A549 (cell line): Measurements from ENCODE around the gene FAM131B. TPM values are rescaled to one million over a fixed set of nuclear protein-coding genes. Genes with fewer than 3 reads are reported as not detected.

Experiments used
- ATAC-seq, 2 experiments: fragments of 200-7000 bp in 1 of 2; fragments of >200 bp in 1 of 2; cut with Nextera tagmentation in 1 of 2; cut with Tn5 transposase in 1 of 2; 3 replicates each; pipeline versions ENCODE4 v1.8.0 to v1.9.1; 2018 to 2020; ENCODE audit warnings: mild to moderate bottlenecking in 1 of 2, moderate library complexity in 1 of 2
- CTCF ChIA-PET: fragments of 300-600 bp; sonication (Branson Sonifier 250); formaldehyde crosslinking; extraction: SDS; loops from one replicate; lab custom pipeline; 2021; ENCODE audit warnings: antibody characterized with exemption, inconsistent platforms; lab: Yijun Ruan, JAX
- POLR2A ChIA-PET: fragments of 350-600 bp; formaldehyde crosslinking; extraction: SDS; loops from one replicate; lab custom pipeline; 2021; ENCODE audit warnings: antibody characterized with exemption, inconsistent platforms; lab: Yijun Ruan, JAX
- DNase-seq, 2 experiments: peaks; one replicate each; pipeline versions ENCODE4 v3.0.0 to v3.0.0-alpha.2; 2011 to 2016; ENCODE audit warnings: low read depth in 1 of 2, low spot score in 1 of 2
- FAIRE-seq: peaks from 2 replicates; lab custom pipeline; 2011; peaks lifted over from hg19 to GRCh38; lab: Jason Lieb, UNC
- H3K27ac ChIP-seq, 2 experiments: fragments of >200 bp; sonication (Bioruptor Twin); formaldehyde crosslinking; 3 replicates each; pipeline ENCODE4 v1.5.1; 2016 to 2017
- H3K4me1 ChIP-seq: fragments of >200 bp; sonication (Bioruptor Twin); formaldehyde crosslinking; 3 replicates; pipeline ENCODE4 v1.6.1; 2016
- H3K4me2 ChIP-seq: fragments of >200 bp; sonication (Bioruptor Twin); formaldehyde crosslinking; 3 replicates; pipeline ENCODE4 v1.6.1; 2016
- H3K4me3 ChIP-seq: fragments of >200 bp; sonication (Bioruptor Twin); formaldehyde crosslinking; 3 replicates; pipeline ENCODE4 v1.5.1; 2016
- H3K9me3 ChIP-seq: fragments of >200 bp; sonication (Bioruptor Twin); formaldehyde crosslinking; 3 replicates; pipeline ENCODE4 v1.6.1; 2016
- CBX8 ChIP-seq: fragments of 200-600 bp; sonication (generic); IDR thresholded peaks from 2 replicates; pipeline ENCODE4 v1.6.1; 2016
- CHD2 ChIP-seq: fragments of 150-350 bp; IDR thresholded peaks from 2 replicates; pipeline ENCODE4 v1.6.1; 2014; ENCODE audit warnings: low read length; ENCODE audit not compliant: partially characterized antibody
- ESRRA ChIP-seq: fragments of 150-350 bp; IDR thresholded peaks from 2 replicates; pipeline ENCODE4 v1.6.1; 2014; ENCODE audit warnings: mild to moderate bottlenecking, low read length, borderline replicate concordance
- FOSB ChIP-seq: fragments of 250-450 bp; sonication (Bioruptor Pico); IDR thresholded peaks from 2 replicates; pipeline ENCODE4 v1.5.0; 2020; ENCODE audit warnings: mild to moderate bottlenecking, moderate library complexity
- FOSL2 ChIP-seq, 2 experiments: fragments of 450-650 bp in 1 of 2; fragments of >200 bp in 1 of 2; sonication (Bioruptor Twin) in 1 of 2; formaldehyde crosslinking; IDR thresholded peaks; 2 replicates each; pipeline versions ENCODE4 v1.5.0 to v1.6.1; 2016 to 2020; ENCODE audit warnings: mild to moderate bottlenecking in 1 of 2, moderate library complexity in 1 of 2
- HDAC2 ChIP-seq: fragments of 200-600 bp; sonication (generic); IDR thresholded peaks from 2 replicates; pipeline ENCODE4 v1.6.1; 2016
- JUN ChIP-seq, 2 experiments: fragments of >200 bp; sonication (Bioruptor Twin); formaldehyde crosslinking; IDR thresholded peaks; 2 replicates in 1 of 2; 3 replicates in 1 of 2; pipeline ENCODE4 v1.6.1; 2016 to 2017
- NR3C1 ChIP-seq: fragments of >200 bp; sonication (Bioruptor Twin); formaldehyde crosslinking; IDR thresholded peaks from 3 replicates; pipeline ENCODE4 v1.6.1; 2017
- POLR2A ChIP-seq: IDR thresholded peaks from 2 replicates; pipeline ENCODE4 v1.6.1; 2012; ENCODE audit warnings: mild to moderate bottlenecking, low read length
- POLR2AphosphoS2 ChIP-seq: conservative IDR thresholded peaks from 2 replicates; pipeline ENCODE4 v1.6.1; 2012; ENCODE audit warnings: low read length, improper control_type of control experiment, inconsistent platforms
- RAD21 ChIP-seq, 2 experiments: fragments of >200 bp in 1 of 2; sonication (Bioruptor Twin) in 1 of 2; formaldehyde crosslinking in 1 of 2; IDR thresholded peaks in 1 of 2; conservative IDR thresholded peaks in 1 of 2; 2 replicates in 1 of 2; 3 replicates in 1 of 2; pipeline ENCODE4 v1.6.1; 2012 to 2018; ENCODE audit warnings: inconsistent platforms in 1 of 2
- RARB ChIP-seq: fragments of 250-450 bp; sonication (Bioruptor Pico); IDR thresholded peaks from 2 replicates; pipeline ENCODE4 v1.8.0; 2021; ENCODE audit warnings: mild to moderate bottlenecking, moderate library complexity
- RFX5 ChIP-seq: fragments of 450-650 bp; IDR thresholded peaks from 2 replicates; pipeline ENCODE4 v1.7.1; 2014; ENCODE audit warnings: antibody characterized with exemption, mild to moderate bottlenecking, moderate library complexity
- SMC3 ChIP-seq: fragments of >200 bp; sonication (Bioruptor Twin); formaldehyde crosslinking; IDR thresholded peaks from 3 replicates; pipeline ENCODE4 v1.6.1; 2018; ENCODE audit warnings: inconsistent platforms
- TFCP2L1 ChIP-seq: fragments of 250-450 bp; sonication (Bioruptor Pico); IDR thresholded peaks from 2 replicates; pipeline ENCODE4 v1.5.0; 2021; ENCODE audit warnings: mild to moderate bottlenecking
- ZFP36 ChIP-seq: fragments of 450-650 bp; IDR thresholded peaks from 2 replicates; pipeline ENCODE4 v1.6.1; 2014; ENCODE audit warnings: borderline replicate concordance; ENCODE audit not compliant: partially characterized antibody
- WGBS: methylation state at CpG from one replicate; pipeline ENCODE4 v1.1.6; 2017; ENCODE audit errors: missing lambda C conversion rate; 5-methylcytosine and 5-hydroxymethylcytosine counted together
- polyA plus RNA-seq, 4 experiments: library from polyadenylated mRNA; depleted of rRNA in 3 of 4; stranded (reverse); fragments of >200 nt; fragmentation: RNase III in 1 of 4; extraction: RNeasy Plus Mini Kit Qiagen cat#74134 plus additional on column Dnase treatment in 1 of 4; gene quantifications; 2 replicates in 3 of 4; 3 replicates in 1 of 4; pipeline ENCODE4 v1.2.3, GENCODE V29; 2011 to 2017
- TF ChIP-seq, protein P1 (sequence below): IDR thresholded peaks from 2 replicates; pipeline ENCODE4 v1.6.1; 2012; ENCODE audit warnings: low read depth, borderline replicate concordance
- TF ChIP-seq, protein P2 (sequence below): fragments of >200 bp; sonication (Bioruptor Twin); formaldehyde crosslinking; IDR thresholded peaks from 3 replicates; pipeline ENCODE4 v1.5.1; 2016
- TF ChIP-seq, protein P3 (sequence below): fragments of >200 bp; sonication (Bioruptor Twin); formaldehyde crosslinking; IDR thresholded peaks from 3 replicates; pipeline ENCODE4 v1.6.1; 2016

FAM131B gene
- polyA plus RNA-seq, 2 of the 4 experiments (the other 2 are of a cell fraction): 0.19 to 0.52 TPM

DNA sequence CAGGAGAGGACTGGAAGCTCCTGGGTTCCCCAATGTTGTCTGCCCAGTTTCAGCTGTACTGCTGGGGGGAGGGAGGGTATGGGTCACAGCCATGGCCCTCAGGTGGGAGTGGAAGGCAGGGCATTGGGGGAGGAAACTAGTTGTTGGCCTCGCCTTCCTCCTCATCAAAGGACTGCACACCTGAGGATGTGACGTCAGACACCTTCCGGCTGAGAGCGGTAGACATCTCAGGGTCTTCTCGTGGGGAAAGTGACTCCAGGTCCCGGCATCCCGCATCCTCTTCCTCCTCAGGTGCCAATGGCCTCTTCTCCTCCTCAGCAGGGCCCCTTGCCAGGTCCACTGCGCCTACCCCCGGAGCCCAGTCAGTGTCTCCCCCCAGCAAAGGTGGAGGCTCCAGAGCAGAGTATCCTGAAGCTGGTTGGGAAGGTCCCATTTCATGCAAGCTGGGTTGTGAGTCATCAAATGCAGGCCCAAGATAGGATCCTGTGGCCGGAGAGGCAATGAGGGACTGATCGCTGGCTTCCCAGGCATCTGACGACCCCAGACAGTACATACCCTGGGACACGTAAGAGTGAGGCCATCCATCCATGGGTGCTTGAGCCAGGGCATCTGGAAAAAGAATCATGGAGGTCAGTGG is 6.0 kb downstream of the FAM131B start (continued):
- TF ChIP-seq CHD2: no peak
- no peak for TF ChIP-seq FOSL2 (IDR thresholded peaks at IDR 0.05)
- TF ChIP-seq FOSL2 (CRISPR knock-in tag; IDR thresholded peaks at IDR 0.05): no peak

DNA sequence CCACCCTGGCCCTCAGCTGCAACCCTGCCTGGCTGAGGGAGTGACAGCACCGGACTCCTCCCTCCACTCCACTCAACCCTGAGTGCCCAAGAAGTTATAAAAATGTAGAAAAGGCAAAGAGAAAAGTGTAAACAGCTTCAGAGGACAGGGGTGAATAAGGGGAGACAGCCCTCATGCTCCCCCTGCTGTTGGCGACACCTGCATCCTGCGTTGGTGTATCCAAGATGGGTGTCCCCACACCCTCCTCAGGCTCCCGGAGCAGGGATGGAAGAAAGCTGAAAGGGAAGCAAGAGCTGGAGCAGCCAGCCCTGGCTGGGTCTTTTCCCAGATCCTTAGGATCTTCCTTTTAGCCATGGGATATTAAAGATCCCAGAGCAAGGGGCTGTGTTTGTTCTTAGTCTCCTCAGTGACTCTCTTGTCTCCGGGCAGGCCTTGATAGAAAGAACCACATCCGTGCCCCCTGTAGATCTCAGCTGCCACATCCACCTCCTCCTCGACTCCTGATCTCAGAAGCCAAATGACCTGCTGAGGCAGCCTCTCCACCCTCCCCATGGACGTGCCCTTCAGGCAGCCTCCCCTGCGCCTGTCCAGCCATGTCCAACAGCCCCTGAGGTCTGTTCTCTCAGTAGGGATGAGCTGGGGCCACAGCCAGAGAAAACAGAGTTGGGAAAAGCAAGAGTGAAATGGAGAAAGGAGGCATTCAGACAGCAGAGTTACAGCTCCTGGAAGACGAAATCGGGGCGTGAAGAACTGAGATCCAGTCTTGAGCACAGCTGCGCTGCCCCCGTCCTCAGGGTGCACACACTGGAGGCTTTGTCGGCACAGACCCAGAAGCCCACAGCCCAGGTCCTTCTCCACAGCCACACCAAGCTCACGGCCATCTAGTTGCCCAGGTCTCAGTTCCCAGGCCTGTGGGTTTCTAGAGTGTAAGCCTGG is 6.8 kb downstream of the FAM131B start:
- Histone ChIP-seq H3K4me3 (no peak overlapping the region), H3K27ac (no peak overlapping the region), H3K4me1 (no peaks in the 10 kb centered on the region), H3K4me2 (no peak overlapping the region), H3K9me3 (no peaks in the 10 kb centered on the region)
- FAIRE-seq (no peak), ATAC-seq (peak in 1 of 2 experiments; percentile 47; a peak in 2 of 6 replicates), DNase-seq (peak in 1 of 2 experiments; percentile 12)
- WGBS: 73% methylated on average over 15 of the region's 16 CpGs
- POLR2A ChIA-PET: no interaction called here
- 0 out of 5 replicates have a peak, but pooled peaks of 1 of the 2 experiments have one; percentile 7 for TF ChIP-seq RAD21 (conservative IDR thresholded peaks at IDR 0.05 in 1 of 2, IDR thresholded peaks at IDR 0.05 in 1 of 2)
- TF ChIP-seq RFX5: no peak
- TF ChIP-seq, all 56 proteins: peak for 1
- CTCF ChIA-PET: interaction anchor here (1.8 to 2.5 kb wide), 3 partner anchors 7 to 24 kb away, joined by 4 to 15 read pairs (median 7); no protein-coding TSS in a partner anchor

DNA sequence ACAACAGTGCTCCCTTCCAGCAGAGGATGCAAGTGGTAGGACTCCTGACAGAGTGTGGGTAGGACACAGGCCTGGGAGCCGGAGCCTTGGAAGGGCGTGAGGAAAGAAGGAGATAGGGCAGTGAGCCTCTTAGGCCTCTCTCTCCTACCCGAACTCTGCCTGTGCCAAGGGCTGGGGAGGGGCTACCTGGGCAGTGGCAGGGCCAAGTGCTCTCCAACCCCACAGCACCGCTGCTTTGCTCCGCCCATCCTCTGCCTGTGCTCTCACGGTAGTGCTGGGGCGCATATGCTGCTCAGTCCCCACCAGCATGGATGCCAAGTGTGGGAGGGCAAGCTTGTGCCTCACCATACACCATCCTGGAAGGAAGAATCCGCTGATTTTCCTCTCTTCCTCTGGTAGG is 7.5 kb downstream of the FAM131B start:
- TF ChIP-seq, protein P1, sequence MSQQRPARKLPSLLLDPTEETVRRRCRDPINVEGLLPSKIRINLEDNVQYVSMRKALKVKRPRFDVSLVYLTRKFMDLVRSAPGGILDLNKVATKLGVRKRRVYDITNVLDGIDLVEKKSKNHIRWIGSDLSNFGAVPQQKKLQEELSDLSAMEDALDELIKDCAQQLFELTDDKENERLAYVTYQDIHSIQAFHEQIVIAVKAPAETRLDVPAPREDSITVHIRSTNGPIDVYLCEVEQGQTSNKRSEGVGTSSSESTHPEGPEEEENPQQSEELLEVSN: no peak
- TF ChIP-seq POLR2A (no peak), RFX5 (no peak), RARB (no peak), POLR2AphosphoS2 (no peak), NR3C1 (no peak), HDAC2 (no peak), SMC3 (no peak), JUN (IDR thresholded peaks at IDR 0.05) (no peak)
- no peak overlapping the region for H3K27ac ChIP-seq
- no peak overlapping the region for H3K4me3 ChIP-seq
- ChIA-PET POLR2A (no interaction called here), CTCF (interaction anchor here (2.1 to 2.5 kb wide), 2 partner anchors 9 to 25 kb away, joined by 7 to 15 read pairs; no protein-coding TSS in a partner anchor)
- ATAC-seq: no peak; a peak in 1 of 6 replicates
- no peaks in the 10 kb centered on the region for H3K9me3 ChIP-seq
- 80% methylated on average over 7 of the region's 8 CpGs for WGBS
- no peak for FAIRE-seq
- H3K4me2 ChIP-seq: no peak overlapping the region
- DNase-seq: no peak
- no peaks in the 10 kb centered on the region for H3K4me1 ChIP-seq

DNA sequence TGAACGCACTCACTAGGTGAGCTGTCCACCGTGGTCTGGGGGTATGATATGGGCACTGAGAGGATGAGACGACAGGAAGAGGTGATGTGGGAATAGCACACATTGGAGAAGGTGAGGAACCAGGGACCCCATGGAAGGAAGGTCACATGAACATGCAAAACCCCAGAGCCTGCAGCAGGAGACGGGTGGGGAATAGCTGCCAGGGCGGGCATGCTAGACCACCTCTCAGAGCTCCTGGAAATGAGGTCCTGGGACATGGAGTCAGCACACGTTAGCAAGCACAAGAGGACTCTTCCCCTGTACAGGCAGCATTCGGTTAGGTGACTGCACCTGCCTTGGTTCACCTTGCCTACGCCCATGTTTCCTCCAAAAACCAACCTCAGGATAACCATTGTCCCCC is 8.1 kb downstream of the FAM131B start:
- FAIRE-seq (no peak), ATAC-seq (no peak), DNase-seq (no peak)
- H3K4me3 ChIP-seq: no peak overlapping the region
- TF ChIP-seq FOSB: no peak
- no peak overlapping the region for H3K27ac ChIP-seq
- H3K9me3 ChIP-seq: no peaks in the 10 kb centered on the region
- WGBS: 59% methylated on average over 8 of the region's 8 CpGs
- POLR2A ChIA-PET: no interaction called here
- no peaks in the 10 kb centered on the region for H3K4me1 ChIP-seq
- H3K4me2 ChIP-seq: no peak overlapping the region
- CTCF ChIA-PET: interaction anchor here (0.6 to 2.1 kb wide), 3 partner anchors 14 to 114 kb away, joined by 3 to 7 read pairs (median 5); no protein-coding TSS in a partner anchor

DNA sequence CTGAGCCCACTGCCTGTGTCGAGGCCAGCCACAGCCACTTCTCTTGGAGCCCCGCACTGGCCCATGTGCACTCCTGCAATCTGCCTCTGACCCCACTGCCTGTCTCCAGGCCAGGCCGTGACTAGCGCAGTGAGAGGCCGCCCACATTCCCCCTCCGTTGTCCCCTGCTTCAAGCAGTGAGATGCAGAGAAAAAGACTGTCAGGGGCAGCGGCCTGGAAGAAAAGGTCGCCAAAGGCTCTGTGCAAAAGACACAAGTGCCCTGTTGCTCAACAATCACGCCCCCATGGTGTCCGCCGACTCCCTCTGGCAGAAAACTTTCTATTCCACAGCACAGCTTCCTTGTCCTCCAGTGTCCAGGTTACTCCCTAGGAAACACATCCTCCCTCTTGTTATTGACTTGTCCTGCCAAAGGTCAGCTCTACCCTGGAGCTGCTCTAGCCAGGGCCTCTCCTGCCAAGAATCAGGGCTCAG is 9.9 kb downstream of the FAM131B start:
- POLR2A ChIA-PET: no interaction called here
- CTCF ChIA-PET: interaction anchor here (0.5 kb wide), 1 partner anchor 113 kb away, joined by 3 read pairs; no protein-coding TSS in a partner anchor
- no peak for FAIRE-seq
- TF ChIP-seq ESRRA (no peak), ZFP36 (no peak), FOSB (no peak), CBX8 (no peak), RAD21 (conservative IDR thresholded peaks at IDR 0.05 in 1 of 2, IDR thresholded peaks at IDR 0.05 in 1 of 2) (no peak), TFCP2L1 (no peak), RFX5 (no peak)
- TF ChIP-seq, protein P2, sequence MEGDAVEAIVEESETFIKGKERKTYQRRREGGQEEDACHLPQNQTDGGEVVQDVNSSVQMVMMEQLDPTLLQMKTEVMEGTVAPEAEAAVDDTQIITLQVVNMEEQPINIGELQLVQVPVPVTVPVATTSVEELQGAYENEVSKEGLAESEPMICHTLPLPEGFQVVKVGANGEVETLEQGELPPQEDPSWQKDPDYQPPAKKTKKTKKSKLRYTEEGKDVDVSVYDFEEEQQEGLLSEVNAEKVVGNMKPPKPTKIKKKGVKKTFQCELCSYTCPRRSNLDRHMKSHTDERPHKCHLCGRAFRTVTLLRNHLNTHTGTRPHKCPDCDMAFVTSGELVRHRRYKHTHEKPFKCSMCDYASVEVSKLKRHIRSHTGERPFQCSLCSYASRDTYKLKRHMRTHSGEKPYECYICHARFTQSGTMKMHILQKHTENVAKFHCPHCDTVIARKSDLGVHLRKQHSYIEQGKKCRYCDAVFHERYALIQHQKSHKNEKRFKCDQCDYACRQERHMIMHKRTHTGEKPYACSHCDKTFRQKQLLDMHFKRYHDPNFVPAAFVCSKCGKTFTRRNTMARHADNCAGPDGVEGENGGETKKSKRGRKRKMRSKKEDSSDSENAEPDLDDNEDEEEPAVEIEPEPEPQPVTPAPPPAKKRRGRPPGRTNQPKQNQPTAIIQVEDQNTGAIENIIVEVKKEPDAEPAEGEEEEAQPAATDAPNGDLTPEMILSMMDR: no peak
- TF ChIP-seq, protein P1: no peak
- TF ChIP-seq, protein P3, sequence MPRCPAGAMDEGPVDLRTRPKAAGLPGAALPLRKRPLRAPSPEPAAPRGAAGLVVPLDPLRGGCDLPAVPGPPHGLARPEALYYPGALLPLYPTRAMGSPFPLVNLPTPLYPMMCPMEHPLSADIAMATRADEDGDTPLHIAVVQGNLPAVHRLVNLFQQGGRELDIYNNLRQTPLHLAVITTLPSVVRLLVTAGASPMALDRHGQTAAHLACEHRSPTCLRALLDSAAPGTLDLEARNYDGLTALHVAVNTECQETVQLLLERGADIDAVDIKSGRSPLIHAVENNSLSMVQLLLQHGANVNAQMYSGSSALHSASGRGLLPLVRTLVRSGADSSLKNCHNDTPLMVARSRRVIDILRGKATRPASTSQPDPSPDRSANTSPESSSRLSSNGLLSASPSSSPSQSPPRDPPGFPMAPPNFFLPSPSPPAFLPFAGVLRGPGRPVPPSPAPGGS: no peak

More for the DNA sequence above, 9.9 kb downstream of the FAM131B start:
- DNase-seq: no peak
- Histone ChIP-seq H3K27ac (no peak overlapping the region), H3K4me2 (no peak overlapping the region), H3K4me3 (no peak overlapping the region), H3K4me1 (no peaks in the 10 kb centered on the region), H3K9me3 (no peaks in the 10 kb centered on the region)
- no peak for ATAC-seq
- WGBS: 75% methylated on average over 11 of the region's 11 CpGs
